T-helper 2 cell treated with Interferon-gamma antibody and Interleukin-4, amounts not matched to agents 100 ng/mL and 5 ng/mL, for 36 hours (primary cell): ENCODE data around the gene NEURL1. TPM values are rescaled to one million over a fixed set of nuclear protein-coding genes. Genes with fewer than 3 reads are reported as not detected.

Experiments used
- intact Hi-C: fragments of 100-400 bp; cut with micrococcal nuclease; formaldehyde crosslinking; loops from one replicate; pipeline ENCODE4 v1.15.1; 2023
- total RNA-seq: library from RNA; stranded (reverse); gene quantifications from 2 replicates; pipeline ENCODE4 v1.2.3, GENCODE V29; 2022

NEURL1 gene
- total RNA-seq, 1 donor from 2014 or later = 1.5 TPM

DNA sequence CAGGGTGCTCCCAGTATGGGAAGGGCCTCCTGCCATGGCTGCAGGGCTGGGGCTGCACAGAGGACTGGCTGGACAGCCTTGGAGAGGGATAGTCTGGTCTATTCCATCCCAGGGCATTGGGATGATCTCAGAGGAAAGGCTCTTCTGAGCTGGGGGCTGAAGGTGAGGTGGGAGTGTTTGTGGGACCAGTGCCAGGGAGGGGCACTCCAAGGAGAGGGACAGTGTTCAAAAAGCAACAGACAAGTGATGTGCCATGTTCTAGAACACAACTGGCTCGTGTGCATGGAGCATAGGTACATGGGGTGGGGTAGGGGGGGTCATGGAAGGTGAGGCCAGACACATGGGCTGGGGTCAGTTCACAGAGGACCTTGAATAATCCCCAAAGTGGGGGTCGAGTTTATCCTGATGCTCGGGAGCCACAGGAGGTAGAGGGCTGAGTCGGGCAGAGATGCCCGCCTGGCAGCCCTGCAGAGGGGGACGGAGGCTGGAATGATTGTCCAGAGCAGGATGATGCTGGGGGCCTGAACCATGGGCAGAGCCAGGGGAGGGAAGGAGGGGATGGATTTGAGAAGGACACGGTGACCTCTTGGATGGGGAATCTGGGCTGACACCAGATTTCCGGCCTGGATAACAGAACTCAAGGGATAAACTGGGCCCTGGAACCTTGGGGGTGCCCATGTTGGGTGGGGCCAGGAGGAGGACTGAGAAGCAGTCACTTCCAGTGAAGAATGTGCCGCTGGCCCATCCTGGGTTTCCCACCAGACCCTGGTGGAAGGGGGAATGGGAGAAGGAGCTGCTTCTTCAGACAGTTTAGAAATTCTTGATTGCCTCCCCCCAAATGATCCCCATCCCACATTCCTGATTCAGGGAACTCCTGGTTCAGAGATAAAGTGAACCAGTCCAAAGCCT is 50.4 kb downstream of the NEURL1 start:
- intact Hi-C loops = no loop called here

DNA sequence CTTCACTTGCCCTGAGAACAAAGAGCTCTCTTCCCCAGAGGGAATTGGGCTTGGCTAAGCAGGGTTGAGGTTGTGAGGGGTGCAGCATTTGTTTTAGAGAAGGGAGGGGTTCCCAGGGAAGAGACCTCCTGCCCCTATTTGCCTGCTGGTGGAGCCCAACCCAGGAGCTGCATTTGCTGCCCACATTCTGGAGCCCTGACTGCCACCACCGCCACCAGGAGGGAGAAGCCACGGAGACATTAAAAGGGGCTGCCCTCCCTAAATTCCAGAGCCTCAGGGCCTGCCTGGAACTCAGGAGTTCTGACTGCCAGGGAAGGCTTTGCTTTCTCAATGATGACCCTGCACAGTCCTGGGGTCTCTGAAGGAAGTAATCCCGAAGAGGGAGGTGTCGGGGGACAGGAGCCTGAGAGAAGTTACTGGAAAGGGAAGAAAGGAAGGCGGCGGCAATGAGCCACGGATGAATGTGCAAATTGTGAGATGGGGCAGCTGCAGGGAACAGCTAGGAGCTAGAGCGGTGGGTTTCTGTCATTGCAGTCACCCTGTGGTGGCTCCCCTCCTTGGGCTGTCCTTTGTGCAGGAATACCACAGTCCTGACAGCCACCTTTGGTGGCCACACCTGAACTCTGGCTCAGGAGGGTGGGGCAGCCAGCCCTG is 51.3 kb downstream of the NEURL1 start:
- intact Hi-C loops = no loop called here

DNA sequence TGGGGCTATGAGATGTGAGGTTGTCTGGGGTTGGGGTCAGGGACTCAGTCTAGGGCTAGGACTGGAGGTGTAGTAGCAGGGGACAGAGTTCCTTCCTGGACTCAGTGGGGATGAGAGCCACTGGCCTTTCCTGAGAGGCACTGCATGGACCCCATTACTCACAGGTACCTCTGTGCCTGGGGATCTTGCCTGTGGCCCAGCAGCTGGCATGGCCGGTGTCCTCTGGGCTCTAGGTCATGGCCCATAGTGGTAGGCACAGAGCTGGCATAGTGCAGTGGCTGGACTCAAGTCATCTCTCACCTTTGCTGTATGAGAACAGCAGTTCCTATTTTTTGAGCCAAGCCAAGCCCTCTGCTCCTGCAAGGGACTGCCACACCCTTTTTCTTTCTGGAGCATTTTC is 51.9 kb downstream of the NEURL1 start:
- intact Hi-C loops = no loop called here

DNA sequence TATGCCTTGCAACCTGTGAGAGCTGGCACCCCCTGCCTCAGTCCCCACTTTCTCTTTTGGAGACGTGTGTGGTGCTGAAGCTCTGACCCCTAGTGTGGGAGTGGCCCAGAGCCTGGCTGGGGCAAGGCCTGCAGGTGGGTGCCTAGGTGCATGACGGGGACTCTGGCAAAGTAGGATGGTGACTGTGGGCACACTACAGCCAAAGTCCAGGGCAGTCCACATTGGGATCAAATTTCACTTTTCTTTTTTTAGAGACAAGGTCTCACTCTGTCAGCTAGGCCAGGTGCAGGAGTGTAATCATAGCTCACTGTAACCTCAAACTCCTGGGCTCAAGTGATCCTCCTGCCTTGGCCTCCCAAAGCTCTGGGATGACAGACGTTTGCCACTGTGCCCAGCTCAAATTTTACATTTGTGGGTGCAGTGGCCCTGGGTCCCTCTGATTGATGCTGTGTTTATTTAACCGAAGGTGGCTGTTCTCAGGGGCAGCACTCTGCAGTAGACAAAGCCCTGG is 52.3 kb downstream of the NEURL1 start:
- intact Hi-C loops = no loop called here

DNA sequence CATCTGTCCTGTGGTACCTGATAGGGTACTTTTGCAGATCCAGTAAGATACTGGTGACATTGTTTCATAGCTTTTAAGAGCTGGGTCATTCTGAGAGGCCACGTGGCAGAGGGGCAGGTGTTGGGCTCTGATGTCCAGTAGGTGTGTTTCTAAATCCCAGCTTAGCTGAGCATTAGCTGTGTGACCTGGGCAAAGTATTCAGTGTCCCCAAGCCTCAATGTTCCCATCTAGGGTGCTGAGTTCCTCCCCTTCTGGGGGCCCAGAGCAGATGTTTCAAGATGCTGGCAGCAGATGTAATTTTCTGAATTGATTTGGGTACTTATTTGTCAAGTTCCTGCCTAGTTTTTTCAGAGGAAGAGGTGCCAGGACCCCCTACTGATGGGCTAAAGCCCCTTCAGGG is 52.9 kb downstream of the NEURL1 start:
- intact Hi-C loops = no loop called here

DNA sequence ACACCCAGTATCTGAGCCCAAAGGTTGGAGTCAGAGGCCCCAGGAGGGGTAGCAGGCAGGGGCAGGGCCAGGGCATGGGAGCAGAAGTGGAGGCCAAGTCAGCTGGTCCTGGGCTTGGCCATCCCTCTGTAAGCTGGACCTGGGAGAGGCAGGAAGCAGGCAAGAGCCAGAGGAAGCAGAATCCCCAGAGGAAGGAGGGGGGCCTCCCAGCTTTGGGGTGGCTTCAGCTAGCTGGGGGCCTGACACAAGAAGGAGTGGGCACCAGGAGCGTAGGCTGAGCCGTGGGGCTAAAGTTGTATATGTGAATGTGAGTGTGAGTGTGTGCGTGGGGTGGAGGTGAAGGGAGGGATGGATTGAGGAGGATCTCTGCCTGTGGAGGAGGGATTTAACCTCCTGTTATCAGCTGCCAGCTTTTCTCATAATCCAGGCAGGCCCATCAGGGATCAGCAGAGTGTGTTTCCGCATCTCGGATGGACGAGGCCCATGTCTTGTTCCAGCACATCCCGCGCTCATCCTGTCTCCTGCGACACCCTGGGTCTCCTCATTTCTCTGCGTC is 54.0 kb downstream of the NEURL1 start:
- intact Hi-C loops = no loop called here

DNA sequence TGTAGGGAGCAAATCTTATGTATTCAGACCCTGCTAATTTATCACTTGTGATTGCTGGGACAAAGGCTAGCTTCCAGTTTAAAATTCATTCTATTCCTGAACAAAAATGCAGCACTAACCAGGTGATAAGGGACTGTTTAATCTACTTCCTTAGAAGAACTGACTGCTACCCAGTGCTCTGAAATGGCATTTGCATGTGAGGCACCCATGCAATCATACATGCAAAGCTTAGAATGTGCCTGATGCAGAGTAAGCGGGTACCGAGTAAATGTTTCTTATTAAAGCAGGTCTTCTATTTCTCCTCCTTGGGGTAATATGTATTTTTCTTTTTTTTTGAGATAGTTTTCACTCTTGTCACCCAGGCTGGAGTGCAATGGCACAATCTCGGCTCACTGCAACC is 54.5 kb downstream of the NEURL1 start:
- intact Hi-C loops = no loop called here

DNA sequence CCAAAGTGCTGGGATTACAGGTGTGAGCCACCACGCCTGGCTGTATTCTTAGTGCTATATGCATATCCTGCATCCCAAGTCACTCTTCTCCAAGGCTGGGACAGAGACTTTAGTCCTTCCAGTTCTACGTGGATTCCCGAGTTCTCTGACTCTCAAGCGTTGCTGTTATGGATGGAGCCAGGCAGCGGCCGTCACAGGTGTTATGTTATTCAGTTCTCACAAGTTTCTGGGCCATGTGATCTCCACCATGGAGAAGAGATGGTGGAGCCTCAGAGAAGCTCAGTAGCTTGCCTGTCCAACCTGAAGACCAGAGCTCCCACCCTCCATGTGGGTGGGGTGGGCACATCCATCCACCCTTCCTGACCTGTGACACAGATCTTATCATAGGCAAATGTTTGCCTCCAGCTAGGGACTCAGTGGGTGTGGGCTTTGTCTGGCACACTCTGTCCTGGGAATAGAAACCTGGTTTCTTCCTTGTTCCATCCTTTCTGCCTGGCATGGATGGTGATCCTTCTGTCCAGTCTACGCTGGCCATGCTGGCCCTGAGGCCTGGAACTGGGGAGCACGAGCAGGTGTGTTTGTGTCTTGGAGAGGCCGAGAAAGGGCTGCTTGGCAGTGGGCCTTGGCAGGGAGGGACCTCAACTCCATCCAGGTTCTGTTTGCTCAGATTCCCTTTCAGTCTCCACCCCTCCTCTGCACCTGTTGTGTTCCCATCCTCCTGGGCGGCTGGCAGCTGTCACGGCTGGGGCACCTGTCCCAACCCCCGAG is 55.3 kb downstream of the NEURL1 start:
- intact Hi-C loops = no loop called here

DNA sequence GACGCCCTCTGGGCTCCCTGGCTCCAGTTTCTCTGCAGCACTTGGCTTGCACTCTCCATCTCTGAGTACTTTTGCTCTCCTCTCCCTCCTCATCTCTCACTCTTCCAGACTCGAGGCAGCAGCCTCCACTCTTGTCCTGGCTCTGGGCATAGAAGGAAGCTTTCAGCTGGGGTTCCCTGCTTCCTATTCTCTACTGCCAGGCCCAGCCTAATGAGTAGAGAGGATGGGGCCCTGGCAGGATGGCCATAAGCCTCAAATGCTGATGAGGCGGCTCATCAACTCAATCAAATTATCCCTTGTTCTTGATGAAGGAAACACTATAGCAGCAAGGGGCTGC is 55.8 kb downstream of the NEURL1 start:
- intact Hi-C loops = no loop called here

DNA sequence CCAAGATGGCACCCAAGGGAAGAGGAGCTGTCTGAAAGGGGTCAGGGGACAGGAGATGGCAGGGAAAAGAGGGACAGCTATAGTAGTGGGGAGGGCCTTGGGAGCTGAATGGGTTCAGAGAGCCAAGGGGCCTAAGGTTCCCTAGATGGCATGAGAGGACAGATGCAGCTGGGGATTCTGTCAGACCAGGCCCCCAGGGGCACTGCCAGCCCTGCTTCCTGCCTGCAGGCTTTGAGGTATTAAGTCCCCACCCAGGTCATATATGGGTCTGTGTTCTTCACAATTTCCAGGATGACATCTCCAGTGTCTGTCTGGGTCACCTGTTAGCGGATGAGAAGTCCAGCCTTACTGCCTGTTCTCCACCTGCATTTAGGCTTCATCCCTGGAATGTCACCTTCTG is 56.7 kb downstream of the NEURL1 start:
- intact Hi-C loops = no loop called here

DNA sequence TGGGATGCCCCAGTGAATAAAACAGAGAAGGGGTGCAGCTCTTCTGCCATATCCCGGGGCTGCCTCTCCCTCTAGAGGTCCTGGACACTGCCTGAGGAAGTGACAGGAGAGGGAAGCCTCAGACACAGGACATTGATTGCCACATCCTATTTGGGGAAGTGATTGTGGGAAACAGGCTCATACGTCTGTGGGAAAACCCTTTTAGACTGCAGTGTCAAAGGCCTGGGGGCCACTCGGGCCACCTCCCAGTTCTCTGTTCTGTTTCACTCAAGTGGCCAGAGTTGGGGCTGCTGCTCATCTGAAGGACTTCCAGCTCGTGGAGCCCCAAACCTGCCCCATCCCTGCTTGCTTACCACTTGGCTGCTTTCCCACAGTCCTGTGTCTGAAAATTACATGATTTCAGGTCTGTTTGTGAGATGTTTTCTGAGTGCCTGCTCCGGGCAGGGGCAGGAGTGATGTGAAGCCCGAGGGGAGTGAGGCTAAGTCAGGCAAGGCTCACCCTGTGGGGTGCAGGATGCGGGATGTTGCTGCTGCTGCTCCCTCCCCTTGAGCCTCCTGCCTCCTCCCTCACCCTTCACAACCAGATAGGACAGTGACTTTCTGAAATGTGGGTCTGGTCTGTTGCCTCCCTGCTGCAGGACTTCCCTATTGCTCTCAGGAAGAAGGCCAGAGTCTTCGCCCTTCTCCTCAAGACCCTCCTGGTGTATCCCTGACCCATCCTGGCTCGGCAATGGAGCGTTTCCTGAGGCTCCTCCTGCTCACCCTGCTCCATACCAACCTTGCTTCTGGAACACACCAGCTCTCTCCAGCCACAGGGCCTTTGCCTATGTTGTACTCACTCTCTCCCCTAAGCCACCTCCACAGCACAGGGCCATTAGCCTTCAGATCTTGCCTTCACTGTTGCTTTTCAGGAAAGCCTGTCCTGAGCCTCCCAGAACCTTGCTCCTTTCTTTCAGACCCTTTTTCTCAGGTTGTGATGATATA is 58.4 kb downstream of the NEURL1 start:
- intact Hi-C loops = no loop called here

DNA sequence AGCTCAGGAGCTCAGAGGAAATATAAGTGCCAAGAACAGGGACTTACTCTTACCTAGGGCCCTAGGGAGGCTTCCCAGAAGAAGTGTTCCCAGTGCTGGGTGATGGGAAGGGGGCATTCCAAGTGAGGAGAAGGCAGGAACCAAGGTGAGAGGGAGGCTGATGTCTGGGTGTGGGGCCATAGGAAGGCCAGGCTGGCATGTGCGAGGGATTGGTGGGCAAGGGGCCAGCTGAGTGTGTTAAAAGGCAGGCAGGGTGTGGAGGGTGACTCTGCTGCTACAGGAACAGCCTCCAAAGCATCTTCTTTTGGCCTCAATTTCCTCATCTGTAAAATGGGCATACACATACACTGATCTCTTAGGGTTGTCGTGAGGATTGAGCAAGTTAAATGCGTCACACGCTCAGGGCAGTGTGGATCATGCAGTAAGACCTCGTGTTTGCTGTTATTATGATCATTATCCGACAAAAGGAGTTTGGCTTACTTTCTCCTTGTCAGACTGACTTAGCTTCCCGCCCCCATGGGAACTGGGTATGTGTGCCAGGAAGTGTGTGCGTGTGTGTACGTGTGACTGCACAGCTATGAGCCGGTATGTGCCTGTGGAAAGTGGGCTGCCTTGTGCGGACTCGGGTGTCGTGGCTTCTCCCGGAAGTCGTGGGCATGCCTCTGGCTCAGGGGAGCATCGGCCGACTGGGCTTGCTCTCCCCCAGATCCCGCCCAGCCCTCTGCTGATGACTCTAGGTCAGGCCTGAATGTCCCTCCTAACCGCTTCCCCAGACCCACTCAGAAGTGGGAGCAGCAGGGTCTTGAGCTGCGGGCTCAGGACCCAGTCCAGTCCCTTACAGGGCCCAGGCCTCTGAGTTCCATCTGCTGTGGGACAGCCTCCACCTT is 59.6 kb downstream of the NEURL1 start:
- intact Hi-C loops = no loop called here

DNA sequence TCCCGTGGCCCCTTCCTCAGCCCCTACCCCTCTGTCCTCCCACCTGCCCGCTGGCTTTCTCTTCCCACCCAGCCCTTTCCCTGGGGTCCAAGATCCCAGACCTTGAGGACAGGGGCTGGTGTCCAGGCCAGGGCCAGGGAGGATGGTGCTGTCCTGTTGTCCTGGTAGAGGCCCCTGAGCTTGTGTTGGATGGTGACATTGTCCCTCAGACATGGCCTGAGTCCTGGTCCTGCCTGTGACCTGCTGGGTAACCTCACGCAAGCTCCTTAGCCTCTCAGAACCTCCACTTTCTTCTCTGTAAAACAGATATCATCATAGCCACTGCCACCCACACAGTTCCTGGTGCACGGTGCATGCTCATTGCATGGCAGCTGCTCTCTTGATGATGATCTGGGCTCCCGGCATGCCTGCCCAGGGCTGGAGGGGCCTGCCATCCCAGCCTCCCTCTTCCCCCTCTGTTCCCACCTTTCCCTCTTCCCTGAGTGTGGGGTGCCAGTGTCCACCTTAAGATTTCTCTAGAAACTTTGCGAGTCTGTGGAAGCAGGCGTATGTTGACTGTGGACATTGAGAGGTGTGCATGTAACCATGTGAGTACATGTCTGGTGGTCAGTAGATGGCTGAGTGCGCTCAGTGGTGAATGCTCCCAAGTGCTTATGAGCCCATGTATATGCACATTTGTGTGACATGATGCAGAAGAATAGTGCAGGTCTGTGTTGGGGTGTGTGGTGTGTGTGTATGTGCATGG is 60.4 kb downstream of the NEURL1 start:
- intact Hi-C loops = no loop called here

DNA sequence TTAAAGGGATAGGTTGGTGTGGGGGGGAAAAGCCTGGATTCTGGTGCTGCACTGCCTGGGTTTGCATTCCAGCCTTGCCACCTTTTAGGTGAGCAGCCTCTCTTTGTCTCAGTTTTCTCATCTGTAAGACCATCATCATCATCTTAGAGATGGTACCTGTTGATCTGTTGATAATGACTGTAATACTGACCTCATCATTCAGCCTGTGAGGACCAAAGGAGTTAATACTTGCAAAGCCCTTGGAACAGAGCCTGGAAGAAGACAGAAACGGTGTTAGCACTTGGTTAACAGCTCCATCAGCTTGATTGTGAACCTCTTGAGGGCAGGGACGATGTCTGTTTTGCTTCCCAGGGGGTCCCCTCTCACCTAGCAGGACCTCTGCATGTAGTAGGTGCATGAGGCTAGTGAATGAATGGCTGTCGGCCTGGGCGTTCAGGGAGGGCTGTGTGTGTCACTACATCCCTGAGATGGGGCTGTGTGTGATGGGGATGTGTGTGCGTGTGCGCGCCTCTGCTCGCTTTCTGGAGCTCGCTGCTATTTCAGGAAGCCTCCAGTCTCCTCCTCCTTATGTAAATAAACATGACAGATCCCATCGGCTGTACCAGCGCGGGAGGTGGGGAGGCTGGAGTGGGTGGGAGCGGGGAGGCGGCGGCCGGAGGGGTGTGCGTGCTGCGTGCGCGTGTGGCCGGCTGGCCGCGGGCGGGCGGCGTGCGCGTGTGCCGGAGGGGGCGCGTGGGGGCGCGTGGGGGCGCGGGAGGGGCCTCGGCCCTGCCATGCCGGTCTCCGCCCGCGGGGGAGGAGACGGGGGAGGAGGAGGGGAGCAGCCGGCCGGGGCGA is 61.2 kb downstream of the NEURL1 start:
- intact Hi-C loops = no loop called here

DNA sequence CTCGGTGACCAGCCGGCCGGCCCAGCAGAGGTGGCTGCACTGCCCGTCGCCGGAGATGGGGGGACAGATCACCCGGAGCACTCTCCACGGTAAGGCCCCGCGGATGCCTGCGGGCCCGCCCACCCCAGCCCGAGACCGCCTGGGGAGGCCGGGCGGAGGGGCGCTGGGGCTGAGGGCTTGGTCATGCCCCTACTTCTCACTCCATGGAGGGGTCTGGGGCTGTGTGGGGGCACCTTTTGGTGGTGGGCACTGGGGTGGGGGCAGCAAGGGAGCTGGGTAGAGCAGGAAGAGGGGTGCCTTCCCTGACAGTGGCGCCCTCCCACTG is 61.8 kb downstream of the NEURL1 start:
- intact Hi-C loops = no loop called here

DNA sequence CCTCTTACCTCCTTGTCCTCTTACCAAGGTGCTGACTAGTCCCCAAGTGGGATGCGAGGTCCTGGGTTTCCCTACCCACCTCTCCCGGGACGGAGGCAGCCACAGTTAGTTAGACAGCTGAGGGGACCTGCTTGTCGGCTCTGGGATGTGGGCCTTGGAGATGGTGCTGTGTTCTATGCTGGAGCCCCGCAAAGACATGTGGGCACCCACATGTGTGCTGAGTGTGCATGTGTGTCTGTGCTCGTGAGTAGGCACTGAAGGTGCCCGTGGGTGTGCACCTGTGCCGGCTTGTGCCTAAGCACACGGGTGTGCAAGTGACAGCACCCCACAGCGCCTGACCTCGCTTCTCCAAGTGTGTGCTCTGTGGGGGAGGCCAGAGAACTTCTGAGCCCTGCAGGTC is 62.2 kb downstream of the NEURL1 start:
- intact Hi-C loops = no loop called here

DNA sequence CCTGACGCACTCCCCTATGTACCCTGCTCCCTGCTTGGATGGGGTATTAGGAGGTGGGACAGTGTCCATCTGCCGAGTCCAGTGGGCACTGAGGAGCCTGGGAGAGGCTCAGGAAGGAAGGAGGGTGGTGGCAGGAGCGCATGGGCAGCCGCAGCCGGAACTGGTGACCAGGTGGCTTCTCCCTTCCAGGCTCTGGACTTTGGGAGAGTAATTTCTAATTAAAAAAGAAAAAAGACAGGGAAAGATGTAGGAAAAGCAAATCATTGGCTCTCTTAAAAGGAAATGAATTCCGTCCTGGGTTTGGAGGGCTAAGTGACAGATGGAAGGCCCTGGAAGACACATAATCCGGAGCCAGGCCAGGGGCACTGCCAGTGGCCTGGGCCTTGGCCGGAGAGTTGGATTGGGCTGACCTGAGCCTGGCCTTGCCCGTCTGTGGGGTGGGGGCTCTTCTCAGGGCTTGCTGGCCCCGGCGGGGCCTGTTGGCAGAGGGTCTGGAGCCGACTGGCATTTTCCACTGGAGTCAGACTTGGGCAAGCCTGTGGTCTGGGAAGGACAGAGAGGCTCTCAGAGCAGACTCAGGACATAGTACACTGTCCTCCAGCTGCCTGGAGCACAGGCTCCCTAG is 63.0 kb downstream of the NEURL1 start:
- intact Hi-C loops = no loop called here

DNA sequence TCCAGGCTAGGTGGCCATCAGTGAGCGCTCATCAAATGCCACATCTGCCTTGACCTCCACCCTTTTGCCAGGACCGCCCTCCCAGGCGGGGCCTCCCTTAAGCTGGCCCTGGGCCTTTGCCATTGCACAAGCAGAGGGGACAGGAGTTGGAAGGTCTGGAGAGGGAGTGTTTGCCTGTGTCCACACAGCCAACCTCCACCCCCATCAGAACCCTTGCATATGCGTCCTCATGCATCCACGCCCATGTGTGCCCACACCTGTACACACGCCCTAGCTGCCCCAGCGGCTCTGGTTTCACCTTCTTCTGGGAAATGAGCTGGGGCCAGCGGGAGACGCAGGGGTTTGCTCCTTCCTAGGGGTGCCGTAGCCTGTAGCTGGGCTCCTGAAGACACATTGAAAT is 64.0 kb downstream of the NEURL1 start:
- intact Hi-C loops = no loop called here
